Neural progenitor cell (in vitro differentiated cells): ENCODE results near the gene ARHGAP26. TPM values are rescaled to one million over a fixed set of nuclear protein-coding genes. Genes with fewer than 3 reads are reported as not detected.

Source experiments
- DNase-seq: peaks from one replicate; pipeline ENCODE4 v3.0.0-alpha.2; 2016; ENCODE audit warnings: low spot score
- H2AFZ ChIP-seq: fragments of 200-600 bp; sonication (generic); replicated peaks from 2 replicates; pipeline ENCODE4 v1.6.1; 2016; ENCODE audit warnings: antibody characterized with exemption
- H3F3A ChIP-seq: fragments of 200-600 bp; sonication (generic); 2 replicates; pipeline ENCODE4 v1.6.1; 2016; ENCODE audit warnings: antibody characterized with exemption, low read depth
- H3K27ac ChIP-seq: fragments of 200-600 bp; sonication (generic); 2 replicates; pipeline ENCODE4 v1.5.1; 2016; ENCODE audit warnings: mild to moderate bottlenecking
- H3K27me3 ChIP-seq: fragments of 200-600 bp; sonication (generic); 2 replicates; pipeline ENCODE4 v1.6.1; 2016; ENCODE audit warnings: mild to moderate bottlenecking, moderate library complexity
- H3K36me3 ChIP-seq: fragments of 200-600 bp; sonication (generic); 2 replicates; pipeline ENCODE4 v1.5.1; 2016
- H3K4me1 ChIP-seq: fragments of 200-600 bp; sonication (generic); 2 replicates; pipeline ENCODE4 v1.6.1; 2016; ENCODE audit warnings: mixed run types
- H3K4me2 ChIP-seq: fragments of 200-600 bp; sonication (generic); 2 replicates; pipeline ENCODE4 v1.6.1; 2016
- H3K4me3 ChIP-seq: fragments of 200-600 bp; sonication (generic); 2 replicates; pipeline ENCODE4 v1.5.1; 2016
- H3K79me2 ChIP-seq: fragments of 200-600 bp; sonication (generic); 2 replicates; pipeline ENCODE4 v1.6.1; 2016; ENCODE audit warnings: low read depth
- H3K9ac ChIP-seq: fragments of 200-600 bp; sonication (generic); 2 replicates; pipeline ENCODE4 v1.6.1; 2016
- H3K9me3 ChIP-seq: fragments of 200-600 bp; sonication (generic); 2 replicates; pipeline ENCODE4 v1.5.1; 2016; ENCODE audit warnings: low read depth
- H4K20me1 ChIP-seq: fragments of 200-600 bp; sonication (generic); 2 replicates; pipeline ENCODE4 v1.6.1; 2016; ENCODE audit warnings: low read depth
- H3K27ac Mint-ChIP-seq: 3 replicates; pipeline ENCODE4 v1.8.0; 2021; ENCODE audit warnings: mixed read lengths
- H3K27me3 Mint-ChIP-seq: 2 replicates; pipeline ENCODE4 v1.8.0; 2022; ENCODE audit warnings: low read depth, mild to moderate bottlenecking, inconsistent platforms, moderate library complexity, mixed read lengths; ENCODE audit not compliant: insufficient read depth
- H3K36me3 Mint-ChIP-seq: 3 replicates; pipeline ENCODE4 v1.8.0; 2021; ENCODE audit warnings: mixed read lengths
- H3K4me1 Mint-ChIP-seq: 3 replicates; pipeline ENCODE4 v1.8.0; 2021; ENCODE audit warnings: mixed read lengths
- H3K4me3 Mint-ChIP-seq: 3 replicates; pipeline ENCODE4 v1.8.0; 2021; ENCODE audit warnings: mild to moderate bottlenecking, moderate library complexity, mixed read lengths
- H3K9me3 Mint-ChIP-seq: 3 replicates; pipeline ENCODE4 v1.8.0; 2020; ENCODE audit warnings: mixed read lengths
- EZH2 ChIP-seq: fragments of 200-600 bp; sonication (generic); IDR thresholded peaks from 2 replicates; pipeline ENCODE4 v1.6.1; 2017; ENCODE audit warnings: antibody characterized with exemption, mild to moderate bottlenecking, moderate library complexity
- EZH2phosphoT487 ChIP-seq: fragments of 200-600 bp; sonication (generic); IDR thresholded peaks from 2 replicates; pipeline ENCODE4 v1.6.1; 2017; ENCODE audit warnings: antibody characterized with exemption
- total RNA-seq: library from RNA; depleted of rRNA; stranded (reverse); fragments of >200 nt; gene quantifications from 2 replicates; pipeline ENCODE4 v1.2.3, GENCODE V29; 2015; ENCODE audit warnings: low replicate concordance
- TF ChIP-seq, protein P1 (sequence below): fragments of 200-600 bp; sonication (generic); IDR thresholded peaks from 2 replicates; pipeline ENCODE4 v1.5.1; 2017; ENCODE audit warnings: antibody characterized with exemption, mild to moderate bottlenecking

ARHGAP26 gene
- total RNA-seq, 1 donor from 2014 or later, result 7.0 TPM

DNA sequence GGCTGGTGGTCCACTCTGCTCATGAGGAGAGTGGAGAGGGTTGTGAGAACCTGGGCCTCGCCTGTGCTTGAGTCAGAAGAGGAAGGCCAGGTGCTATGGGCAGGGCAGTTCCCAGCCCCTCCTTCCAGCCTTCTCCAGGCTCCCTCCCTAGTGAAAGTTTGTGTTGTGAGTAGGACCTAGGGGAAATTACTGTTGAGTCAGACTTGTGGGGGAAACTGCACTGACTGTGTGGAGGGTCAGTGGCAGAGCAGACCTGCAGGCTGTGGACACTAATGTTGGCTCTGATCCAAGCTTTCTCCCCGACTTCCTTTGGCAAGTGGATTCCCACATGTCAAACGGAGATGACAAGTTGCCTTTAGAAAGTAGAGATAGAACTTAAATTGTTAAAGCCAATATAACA, 102.6 kb downstream of the ARHGAP26 start:
- Histone ChIP-seq H3K36me3 (no peaks in the 10 kb centered on the region), H3K4me2 (no peak overlapping the region), H3K4me3 (no peak overlapping the region), H3K9me3 (no peaks in the 10 kb centered on the region), H3F3A (no peaks in the 10 kb centered on the region), H3K4me1 (no peaks in the 10 kb centered on the region), H2AFZ (no peak overlapping the region), H3K27me3 (no peaks in the 10 kb centered on the region), H4K20me1 (no peaks in the 10 kb centered on the region), H3K79me2 (no peaks in the 10 kb centered on the region), H3K9ac (no peak overlapping the region), H3K27ac (no peak overlapping the region)
- no peak for DNase-seq
- H3K27ac Mint-ChIP-seq, result no peak overlapping the region
- peaks cover 4% of the 10 kb centered on the region for H3K27me3 Mint-ChIP-seq
- no peaks in the 10 kb centered on the region for H3K9me3 Mint-ChIP-seq
- no peaks in the 10 kb centered on the region for H3K36me3 Mint-ChIP-seq
- no peak overlapping the region for H3K4me3 Mint-ChIP-seq
- TF ChIP-seq, protein P1, sequence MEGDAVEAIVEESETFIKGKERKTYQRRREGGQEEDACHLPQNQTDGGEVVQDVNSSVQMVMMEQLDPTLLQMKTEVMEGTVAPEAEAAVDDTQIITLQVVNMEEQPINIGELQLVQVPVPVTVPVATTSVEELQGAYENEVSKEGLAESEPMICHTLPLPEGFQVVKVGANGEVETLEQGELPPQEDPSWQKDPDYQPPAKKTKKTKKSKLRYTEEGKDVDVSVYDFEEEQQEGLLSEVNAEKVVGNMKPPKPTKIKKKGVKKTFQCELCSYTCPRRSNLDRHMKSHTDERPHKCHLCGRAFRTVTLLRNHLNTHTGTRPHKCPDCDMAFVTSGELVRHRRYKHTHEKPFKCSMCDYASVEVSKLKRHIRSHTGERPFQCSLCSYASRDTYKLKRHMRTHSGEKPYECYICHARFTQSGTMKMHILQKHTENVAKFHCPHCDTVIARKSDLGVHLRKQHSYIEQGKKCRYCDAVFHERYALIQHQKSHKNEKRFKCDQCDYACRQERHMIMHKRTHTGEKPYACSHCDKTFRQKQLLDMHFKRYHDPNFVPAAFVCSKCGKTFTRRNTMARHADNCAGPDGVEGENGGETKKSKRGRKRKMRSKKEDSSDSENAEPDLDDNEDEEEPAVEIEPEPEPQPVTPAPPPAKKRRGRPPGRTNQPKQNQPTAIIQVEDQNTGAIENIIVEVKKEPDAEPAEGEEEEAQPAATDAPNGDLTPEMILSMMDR, result no peak
- TF ChIP-seq EZH2phosphoT487 (no peak), EZH2 (no peak)
- peaks cover 8% of the 10 kb centered on the region for H3K4me1 Mint-ChIP-seq

DNA sequence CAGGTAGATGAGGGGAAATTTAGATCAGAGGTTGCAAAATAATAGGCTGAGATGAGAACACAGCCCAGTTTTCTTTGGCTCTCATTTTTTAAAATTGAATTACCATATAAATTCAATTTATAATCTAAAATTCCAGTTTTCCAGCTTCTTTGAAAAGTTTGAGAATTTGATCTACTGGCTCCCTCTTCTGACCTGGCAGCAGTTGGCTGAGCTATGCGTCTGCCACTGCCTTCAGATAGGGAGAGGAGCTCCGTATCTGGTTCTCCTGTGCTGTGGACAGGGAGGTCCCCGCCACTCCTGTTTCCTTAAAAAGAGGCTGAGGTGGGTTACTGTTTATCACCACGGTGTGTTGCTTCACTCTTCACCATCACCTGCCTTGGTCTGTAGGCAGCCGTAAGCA, 103.7 kb downstream of the ARHGAP26 start:
- H3K9me3 Mint-ChIP-seq, result no peaks in the 10 kb centered on the region
- Histone ChIP-seq H3K9me3 (no peaks in the 10 kb centered on the region), H2AFZ (no peak overlapping the region), H3F3A (no peaks in the 10 kb centered on the region), H3K4me1 (no peaks in the 10 kb centered on the region), H3K4me3 (no peak overlapping the region), H3K36me3 (no peaks in the 10 kb centered on the region), H3K79me2 (no peaks in the 10 kb centered on the region), H4K20me1 (no peaks in the 10 kb centered on the region), H3K27ac (no peak overlapping the region), H3K27me3 (no peaks in the 10 kb centered on the region), H3K9ac (no peak overlapping the region), H3K4me2 (no peak overlapping the region)
- H3K27me3 Mint-ChIP-seq, result peaks cover 4% of the 10 kb centered on the region
- no peak overlapping the region for H3K27ac Mint-ChIP-seq
- peaks cover 6% of the 10 kb centered on the region for H3K4me1 Mint-ChIP-seq
- no peak overlapping the region for H3K4me3 Mint-ChIP-seq
- TF ChIP-seq, protein P1, result no peak
- TF ChIP-seq EZH2 (no peak), EZH2phosphoT487 (no peak)
- no peak for DNase-seq
- H3K36me3 Mint-ChIP-seq, result no peaks in the 10 kb centered on the region

DNA sequence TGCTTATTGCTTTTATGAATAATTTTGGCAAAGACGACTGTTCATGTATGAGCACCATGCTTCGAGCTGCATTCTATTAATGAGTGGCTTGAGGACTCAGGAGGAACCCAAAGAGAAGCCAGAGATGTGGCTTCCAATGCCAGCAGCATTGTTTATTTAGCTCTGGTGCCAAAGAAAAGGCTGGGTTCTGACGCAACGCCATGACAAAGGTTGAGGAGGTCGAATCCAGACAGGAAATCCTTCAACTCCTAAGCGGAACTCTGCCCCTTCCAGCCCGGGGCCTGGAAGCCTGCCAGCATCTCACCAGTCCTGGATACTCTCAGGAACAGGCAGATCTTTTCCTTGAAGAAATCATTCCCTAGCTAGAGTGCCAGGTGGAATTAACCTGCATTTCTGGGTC, 104.4 kb downstream of the ARHGAP26 start:
- no peaks in the 10 kb centered on the region for H3F3A ChIP-seq
- H3K27me3 ChIP-seq, result no peaks in the 10 kb centered on the region
- H3K27ac ChIP-seq, result no peak overlapping the region
- no peaks in the 10 kb centered on the region for H4K20me1 ChIP-seq
- H2AFZ ChIP-seq, result no peak overlapping the region
- Mint-ChIP-seq H3K9me3 (no peaks in the 10 kb centered on the region), H3K36me3 (no peaks in the 10 kb centered on the region), H3K27me3 (peaks cover 4% of the 10 kb centered on the region), H3K4me1 (peaks cover 6% of the 10 kb centered on the region), H3K4me3 (no peak overlapping the region), H3K27ac (no peak overlapping the region)
- no peak overlapping the region for H3K4me3 ChIP-seq
- no peaks in the 10 kb centered on the region for H3K9me3 ChIP-seq
- no peak overlapping the region for H3K4me2 ChIP-seq
- no peaks in the 10 kb centered on the region for H3K79me2 ChIP-seq
- H3K36me3 ChIP-seq, result no peaks in the 10 kb centered on the region
- H3K9ac ChIP-seq, result no peak overlapping the region
- TF ChIP-seq EZH2phosphoT487 (no peak), EZH2 (no peak)
- TF ChIP-seq, protein P1, result no peak
- H3K4me1 ChIP-seq, result no peaks in the 10 kb centered on the region
- DNase-seq, result no peak

- Histone ChIP-seq H3K36me3 (no peaks in the 10 kb centered on the region), H3F3A (no peaks in the 10 kb centered on the region), H2AFZ (no peak overlapping the region), H3K4me3 (no peak overlapping the region), H3K79me2 (no peaks in the 10 kb centered on the region), H3K9ac (no peak overlapping the region), H3K27ac (no peak overlapping the region), H3K27me3 (no peaks in the 10 kb centered on the region), H3K4me2 (no peak overlapping the region), H4K20me1 (no peaks in the 10 kb centered on the region), H3K9me3 (no peaks in the 10 kb centered on the region), H3K4me1 (peaks cover 3% of the 10 kb centered on the region)
- no peak for DNase-seq
- Mint-ChIP-seq H3K9me3 (no peaks in the 10 kb centered on the region), H3K4me1 (peaks cover 11% of the 10 kb centered on the region), H3K36me3 (no peaks in the 10 kb centered on the region), H3K27ac (no peak overlapping the region), H3K27me3 (peaks cover 4% of the 10 kb centered on the region), H3K4me3 (no peak overlapping the region)
- TF ChIP-seq, protein P1, result no peak
- TF ChIP-seq EZH2phosphoT487, result no peak
- no peak for TF ChIP-seq EZH2
Measured at GRCh38 chr5:142875936-142876335, 105.8 kb downstream of the ARHGAP26 start.
